ENCODE measurements around the gene CDK5R1.
"Not testable (repeated sequence)": the region's sequence is repeated elsewhere in the genome, so short reads cannot be mapped to it uniquely, and the experiment has no call there.

The CDK5R1 gene

DNA sequence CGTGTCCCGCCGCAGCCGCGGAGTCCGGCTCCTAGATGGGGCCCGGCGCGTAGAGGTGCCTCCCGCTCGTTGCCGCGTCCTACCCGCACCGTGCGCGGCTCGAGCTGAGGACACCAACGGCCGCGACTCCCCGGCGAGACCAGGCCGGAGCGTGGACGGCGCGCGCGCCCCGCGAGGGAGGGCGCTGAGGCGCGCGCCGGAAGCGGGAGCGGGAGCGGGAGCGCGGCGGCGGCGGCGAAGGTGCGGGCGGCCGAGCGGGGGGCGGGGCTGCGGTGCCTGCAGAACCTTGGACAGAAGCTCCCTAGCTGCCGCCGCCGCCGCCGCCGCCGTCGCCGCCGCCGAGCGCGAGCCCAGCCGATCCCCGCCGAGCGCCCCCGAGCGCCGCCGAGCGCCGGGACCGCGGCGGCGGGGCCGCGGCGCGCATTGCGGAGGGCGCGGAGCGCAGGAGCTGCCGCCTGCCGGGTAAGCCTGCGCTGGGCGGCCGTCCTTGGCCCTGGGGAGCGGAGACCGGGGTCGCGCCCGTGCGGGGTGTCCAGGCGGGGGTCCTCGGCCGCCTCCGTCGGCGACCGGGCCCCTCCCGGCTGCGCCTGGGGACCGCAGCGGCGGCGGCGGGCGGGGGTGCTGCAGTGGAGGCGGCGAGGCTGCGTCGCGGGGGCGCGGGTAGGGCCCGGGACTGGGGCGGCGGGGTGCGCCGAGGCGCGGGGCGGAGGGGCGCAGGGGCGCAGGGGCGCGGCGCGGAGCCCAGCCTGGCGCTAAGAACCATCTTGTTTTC, at the start of gene CDK5R1:
TSS of gene CDK5R1 (plus strand) at position 293 of the 772 bp plus-strand sequence. CDS start 628 bp downstream, outside the sequence.
- peak; percentile 75 for DNase-seq

DNA sequence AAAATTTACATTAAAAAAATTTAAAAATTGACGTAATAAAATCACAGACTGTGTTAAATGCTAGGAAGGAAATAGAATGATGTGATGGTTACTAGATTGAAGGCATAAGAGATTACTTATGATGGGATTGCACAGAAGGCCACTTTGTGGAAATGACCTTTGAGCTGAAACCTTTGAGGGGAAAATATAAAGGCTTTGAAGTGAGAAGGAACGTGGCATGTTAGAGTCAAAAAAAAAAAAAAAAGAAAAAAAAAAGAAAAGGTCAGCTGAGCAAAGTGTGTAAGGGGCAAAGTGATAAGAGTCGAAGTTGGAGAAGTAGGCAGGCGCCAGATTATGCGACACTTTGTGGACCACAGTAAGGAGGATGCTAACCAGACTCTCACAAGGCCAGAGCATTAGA, 46.1 kb upstream of the CDK5R1 start:
- no peak for DNase-seq

DNA sequence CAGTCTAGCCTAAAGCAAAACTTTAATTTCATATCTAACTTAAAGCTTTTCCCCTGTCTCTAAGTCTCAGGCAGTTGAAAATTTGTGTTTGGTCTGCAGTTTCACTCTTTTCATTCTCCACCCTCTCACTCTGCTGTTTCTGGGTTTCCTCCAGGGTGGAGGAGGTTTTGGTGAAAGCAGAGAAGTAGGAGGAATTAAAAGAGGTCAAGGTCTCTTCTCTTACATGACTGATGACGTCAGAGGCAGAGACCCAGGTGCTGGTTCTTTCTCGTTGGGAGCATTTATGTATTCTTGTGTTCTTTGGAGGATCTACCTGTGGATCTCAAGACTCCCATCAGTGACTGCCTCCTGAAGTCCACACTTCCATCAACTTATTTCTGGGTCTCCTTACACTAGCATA, 44.9 kb upstream of the CDK5R1 start:
- no peak for DNase-seq

DNA sequence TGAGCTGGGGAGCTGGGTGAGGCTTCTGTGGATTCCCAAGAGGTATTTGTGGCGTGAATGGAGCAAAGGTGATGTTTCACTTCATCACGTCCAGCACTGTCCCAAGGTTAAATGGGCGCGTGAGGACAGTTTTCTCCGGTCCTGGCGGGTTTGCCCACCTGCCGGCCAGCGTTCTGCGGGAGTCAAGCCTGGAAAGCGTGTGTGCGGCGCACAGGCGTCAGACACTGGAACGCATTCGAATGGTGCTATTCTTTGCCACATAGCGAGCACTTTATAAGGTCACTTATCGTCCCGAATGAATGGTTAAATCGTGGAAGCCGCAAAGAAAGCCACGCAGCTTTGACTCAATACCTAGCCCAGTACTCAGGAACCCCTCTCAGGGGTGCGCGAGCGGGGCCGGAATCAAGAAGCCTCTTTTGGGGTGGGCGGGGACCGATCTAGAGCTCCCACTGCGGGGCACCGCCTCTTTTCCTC, 42.9 kb upstream of the CDK5R1 start:
- DNase-seq = no peak

DNA sequence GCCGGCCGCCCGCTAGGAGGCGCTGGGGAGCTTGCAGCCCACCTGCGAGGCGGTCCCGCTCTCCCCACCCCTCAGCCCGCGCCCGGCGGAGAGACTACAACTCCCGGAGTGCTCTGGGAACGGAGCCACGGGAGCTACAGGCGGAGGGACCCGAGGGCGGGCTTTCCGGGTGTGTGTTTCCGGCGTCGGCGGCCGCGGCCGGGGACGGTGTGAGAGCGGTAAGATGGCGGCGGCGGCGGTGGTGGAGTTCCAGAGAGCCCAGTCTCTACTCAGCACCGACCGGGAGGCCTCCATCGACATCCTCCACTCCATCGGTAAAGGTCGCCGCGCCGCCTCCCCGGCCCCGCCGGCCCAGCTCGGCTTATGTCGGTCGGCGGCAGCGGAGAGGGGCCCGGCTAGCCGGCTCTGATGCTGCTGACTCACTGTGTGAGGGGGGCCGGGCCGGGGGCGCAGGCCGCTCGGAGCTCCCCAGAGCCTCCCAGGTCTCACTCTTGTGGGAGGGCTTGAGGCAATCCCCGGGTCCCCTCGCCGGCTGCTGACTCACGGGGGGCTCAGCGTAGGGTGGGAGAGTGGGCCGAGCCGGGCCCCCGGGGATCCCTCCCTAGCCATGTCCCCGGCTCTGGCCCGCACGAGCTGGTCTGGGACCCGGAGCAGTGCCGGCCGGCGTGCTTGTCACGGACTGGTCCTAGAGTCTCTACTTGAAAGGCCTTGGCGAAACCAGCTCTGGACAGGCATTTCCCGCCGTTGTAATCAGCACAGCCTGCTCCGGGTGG, 42.3 kb upstream of the CDK5R1 start, which contains the start of gene PSMD11:
TSS of gene PSMD11 (plus strand) at position 210 of the 773 bp plus-strand sequence. CDS start at position 224, 14 bp downstream.
- DNase-seq = peak; percentile 99

DNA sequence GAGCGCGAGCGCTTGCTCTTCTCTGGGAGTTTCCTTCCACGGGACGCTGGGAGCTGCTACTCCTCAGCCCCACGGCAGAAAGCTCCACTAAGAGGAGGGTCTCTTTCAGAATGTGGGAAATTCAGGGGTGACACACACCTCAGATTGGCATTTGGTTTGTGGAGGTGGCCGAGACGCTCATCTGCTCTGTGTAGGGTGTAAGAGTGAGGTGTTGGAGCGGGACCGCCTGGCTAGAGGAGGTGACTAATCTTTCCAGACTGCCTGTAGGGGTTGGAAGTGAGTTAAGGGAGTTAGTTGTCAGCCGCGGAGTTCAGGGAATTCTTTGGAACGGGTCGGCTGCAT, 41.7 kb upstream of the CDK5R1 start:
- DNase-seq = peak; percentile 38

DNA sequence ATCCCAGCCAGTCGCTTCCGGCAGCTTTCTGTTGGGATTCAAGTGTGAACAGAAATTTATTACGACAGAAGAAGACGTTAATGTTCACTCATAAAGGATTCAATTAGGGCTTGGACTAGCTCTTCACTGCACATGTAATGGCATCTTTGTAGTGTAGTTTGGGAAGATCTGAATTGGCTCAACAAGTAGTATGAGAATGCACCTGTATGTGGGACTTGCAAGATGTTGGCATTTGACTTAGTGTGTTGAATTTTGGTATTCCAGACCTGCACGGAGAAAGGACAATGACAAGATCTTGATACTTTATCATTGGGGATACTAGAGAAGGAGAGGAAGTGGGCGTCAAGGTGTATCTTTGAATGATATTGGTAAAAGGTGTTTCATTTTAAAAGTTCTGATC, 41.3 kb upstream of the CDK5R1 start:
- no peak for DNase-seq

DNA sequence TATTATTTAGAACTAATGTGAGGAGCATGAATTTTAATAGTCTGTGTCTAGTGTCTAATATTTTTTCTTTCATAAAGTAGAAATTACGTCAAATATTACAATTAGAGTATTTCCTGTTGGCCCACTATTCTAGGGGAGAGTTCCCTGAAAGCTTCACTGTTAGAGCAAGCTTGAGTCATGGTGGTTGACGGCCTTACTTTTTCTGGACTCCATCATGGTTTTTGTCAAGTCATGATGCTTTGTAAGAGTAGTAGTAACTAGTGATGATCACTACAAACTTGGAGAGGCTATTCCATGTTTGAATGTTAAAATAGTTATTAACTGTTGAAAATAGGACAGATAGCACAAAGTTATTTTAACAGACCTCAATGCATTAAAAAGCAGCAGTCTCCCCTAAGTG, 40.8 kb upstream of the CDK5R1 start:
- no peak for DNase-seq

DNA sequence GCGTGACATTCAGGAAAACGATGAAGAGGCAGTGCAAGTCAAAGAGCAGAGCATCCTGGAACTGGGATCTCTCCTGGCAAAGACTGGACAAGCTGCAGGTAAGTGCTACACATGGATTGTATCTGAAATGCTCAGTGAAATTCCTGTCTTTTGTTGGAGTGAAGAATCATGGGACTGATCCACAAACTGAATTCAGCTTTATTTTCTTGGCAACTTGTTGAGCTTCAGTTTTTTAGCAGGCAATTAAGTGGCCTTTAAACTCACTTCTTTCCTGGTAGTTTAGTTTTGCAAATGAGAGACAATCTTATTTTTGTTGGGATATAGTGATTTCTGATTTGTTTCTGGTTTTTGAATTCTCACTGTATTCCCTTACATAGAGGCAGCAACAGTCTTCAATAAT, 39.8 kb upstream of the CDK5R1 start:
- no peak for DNase-seq

DNA sequence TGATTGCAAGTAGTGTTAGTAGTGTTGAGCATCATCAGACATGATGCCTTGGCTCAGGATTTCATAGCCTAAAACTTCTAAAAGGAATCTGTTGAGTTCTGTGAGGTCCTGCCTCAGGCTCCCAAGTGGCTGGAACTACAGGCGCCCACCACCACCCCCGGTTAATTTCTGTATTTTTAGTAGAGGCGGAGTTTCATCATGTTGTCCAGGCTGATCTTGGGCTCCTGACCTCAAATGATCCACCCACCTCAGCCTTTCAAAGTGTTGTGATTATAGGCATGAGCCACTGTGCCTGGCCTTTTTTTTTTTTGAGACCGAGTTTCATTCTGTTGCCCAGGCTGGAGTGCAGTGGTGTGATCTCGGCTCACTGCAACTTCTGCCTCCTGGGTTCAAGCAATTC, 36.8 kb upstream of the CDK5R1 start:
- no peak for DNase-seq

DNA sequence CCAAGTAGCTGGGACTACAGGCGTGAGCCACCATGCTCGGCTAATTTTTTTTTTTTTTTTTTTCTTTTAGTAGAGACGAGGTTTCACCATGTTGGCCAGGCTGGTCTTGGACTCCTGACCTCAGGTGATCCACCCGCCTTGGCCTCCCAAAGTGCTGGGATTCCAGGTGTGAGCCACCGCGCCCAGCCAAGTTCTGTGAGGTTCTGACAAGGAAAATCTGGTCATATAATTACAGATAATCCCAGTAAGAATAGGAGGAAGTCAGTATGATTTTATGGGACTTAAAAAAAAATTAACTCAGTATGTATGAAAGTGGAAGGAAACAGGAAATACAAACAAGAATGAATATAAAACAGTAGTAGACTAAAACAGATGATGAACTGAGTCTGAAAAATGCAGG, 36.4 kb upstream of the CDK5R1 start:
- not testable (repeated sequence) for DNase-seq

DNA sequence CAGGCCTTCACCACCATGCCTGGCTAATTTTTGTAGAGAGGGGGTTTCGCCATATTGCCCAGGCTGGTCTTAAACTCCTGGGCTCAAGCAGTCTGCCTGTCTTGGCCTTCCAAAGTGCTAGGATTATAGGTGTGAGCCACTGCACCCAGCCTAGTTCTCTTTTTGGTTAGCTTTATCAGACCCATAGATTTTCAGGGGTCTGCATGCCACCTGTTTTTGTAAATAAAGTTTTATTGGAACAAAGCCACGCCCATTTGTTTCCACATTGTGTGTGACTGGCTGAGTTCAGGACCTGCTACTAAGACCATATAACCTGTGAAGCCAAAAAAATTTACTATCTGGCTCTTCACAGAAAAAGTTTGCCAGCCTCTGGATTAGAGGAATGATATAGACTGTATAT, 34.9 kb upstream of the CDK5R1 start:
- no peak for DNase-seq

DNA sequence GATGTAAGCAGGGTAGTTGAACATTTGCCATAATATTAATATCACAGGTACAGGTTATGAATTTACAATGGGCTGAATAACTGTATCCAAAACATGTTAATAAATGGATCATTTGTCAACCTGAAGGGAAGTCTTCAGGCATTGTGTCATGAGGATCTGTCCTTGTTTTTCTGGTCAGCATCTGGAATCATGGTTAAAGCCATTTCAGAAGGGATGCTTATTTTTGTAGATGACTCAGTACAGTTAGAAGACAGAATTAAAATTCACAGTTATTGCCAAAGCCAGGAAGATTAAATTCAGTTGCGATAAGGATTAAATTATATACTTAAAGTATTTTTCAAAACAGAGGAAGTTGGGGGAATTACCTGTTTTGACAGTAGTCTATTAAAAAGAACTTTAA, 34.5 kb upstream of the CDK5R1 start:
- no peak for DNase-seq

DNA sequence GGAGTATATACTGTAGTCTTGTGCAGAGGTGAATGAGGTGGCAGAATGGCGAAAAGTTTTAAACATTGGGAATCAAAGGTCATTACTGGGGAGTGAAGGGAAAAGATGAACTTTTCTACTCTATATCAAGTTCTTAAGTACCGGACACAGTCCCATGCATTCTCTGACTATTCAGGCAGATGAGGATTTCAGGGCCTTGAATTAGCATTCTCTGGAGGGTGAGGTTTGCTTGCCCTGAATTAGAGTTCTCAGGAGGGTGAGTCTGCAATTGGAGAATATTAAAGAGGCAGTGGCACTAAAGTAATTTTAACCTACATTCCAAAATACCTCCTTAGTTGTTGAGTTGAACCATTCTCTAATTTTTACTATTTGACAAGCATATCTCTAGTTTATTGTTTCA, 33.4 kb upstream of the CDK5R1 start:
- no peak for DNase-seq

DNA sequence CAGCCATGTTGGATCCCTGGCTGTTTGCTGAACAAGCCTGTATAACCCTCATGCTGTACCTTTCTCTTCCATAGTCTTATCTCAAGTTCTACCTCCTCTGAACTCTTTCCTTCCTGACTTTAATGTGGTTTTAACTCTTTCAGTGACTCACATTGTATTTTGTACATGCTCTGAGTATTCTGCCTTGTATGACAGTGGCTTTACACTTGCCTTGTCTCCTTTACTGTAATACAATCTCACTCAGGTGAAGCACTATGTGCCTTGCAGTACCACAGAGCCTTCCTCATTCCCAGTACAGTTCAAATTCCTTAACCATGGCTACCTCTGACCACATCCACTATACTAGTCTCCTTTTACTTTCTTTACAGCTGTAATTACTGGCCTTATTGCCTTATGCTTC, 28.4 kb upstream of the CDK5R1 start:
- no peak for DNase-seq

DNA sequence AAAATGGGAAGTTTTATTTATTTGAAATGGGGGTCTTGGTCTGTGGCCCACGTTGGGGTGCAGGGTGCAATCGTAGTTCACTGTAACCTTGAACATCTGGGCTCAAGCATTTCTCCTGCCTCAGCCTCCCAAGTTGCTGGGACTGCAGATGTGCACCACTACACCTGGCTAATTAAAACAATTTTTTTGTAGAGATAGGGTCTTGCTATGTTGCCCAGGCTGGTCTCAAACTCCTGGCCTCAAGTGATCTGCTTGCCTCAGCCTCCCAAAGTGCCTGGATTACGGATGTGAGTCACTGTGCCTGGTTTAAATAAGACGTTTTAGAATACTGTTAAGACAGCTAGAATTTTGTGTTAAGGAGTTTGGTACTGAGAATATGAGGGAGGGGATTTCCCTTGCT, 26.7 kb upstream of the CDK5R1 start:
- DNase-seq = no peak

DNA sequence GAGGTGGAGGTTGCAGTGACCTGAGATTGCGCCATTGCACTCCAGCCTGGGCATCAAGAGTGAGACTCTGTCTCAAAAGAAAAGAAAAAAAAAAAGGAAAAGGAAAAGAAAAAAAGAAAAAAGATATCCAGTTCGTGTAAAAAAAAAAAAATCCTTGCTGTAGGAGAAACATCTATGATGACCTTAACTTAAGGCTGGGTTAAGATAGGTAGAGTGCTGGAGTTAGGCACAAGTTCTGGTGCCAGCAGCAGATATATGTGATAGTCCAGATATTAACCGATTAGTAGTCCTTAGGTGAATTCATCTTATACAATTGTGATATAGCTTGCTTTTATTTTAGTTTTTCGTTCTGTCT, 25.3 kb upstream of the CDK5R1 start:
- DNase-seq = no peak

DNA sequence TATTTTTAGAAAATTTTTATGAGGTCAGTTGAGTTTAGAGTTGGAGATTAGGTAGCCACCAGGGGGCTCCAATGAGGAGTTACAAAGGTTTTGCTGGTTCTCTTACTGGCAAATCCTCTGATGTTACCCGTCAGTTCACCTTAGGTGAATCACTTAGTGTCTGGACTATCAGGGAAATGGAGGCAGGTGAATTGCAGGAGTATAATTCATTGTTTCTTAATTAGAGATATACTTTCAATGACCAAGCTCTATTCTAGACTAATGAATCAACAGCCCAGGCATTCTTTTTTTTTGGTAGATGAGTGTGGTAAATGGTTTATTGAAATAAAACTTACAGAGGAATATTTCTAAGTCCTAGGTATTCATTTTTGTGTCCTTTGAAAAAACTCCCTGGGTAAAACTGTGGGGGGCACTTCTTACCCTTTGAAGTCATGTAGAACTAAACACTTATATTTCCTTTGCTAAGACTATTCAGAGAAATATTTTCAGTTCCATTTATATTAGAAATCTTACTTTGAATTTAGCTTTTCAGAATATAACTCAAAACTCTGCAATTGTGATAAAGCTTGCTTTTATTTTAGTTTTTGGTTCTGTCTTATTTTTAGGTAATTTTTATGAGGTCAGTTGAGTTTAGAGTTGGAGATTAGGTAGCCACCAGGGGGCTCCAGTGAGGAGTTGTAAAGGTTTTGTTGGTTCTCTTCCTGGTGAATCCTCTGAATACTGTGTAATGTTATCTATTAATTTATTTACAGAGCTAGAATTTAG, 24.8 kb upstream of the CDK5R1 start:
- peak; percentile 67 for DNase-seq

DNA sequence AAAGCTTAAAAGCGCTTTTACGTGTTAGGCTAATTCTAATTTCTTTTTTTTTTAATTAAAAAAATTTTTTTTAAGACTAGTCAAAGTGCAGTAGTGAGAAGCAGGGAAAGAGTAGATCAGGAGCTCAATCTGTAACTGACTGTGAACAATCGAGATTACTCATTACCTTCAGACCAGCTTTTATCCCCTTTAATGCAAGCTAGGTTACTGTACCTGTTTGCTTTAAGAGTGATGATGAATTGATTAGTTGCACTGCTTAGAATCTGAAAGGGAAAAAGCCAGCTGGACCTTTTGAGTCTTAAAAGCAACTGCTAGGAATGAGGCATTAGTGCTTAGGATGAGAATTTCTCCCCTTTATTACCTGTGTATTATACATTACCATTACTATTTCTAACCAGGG, 23.5 kb upstream of the CDK5R1 start:
- DNase-seq = no peak

DNA sequence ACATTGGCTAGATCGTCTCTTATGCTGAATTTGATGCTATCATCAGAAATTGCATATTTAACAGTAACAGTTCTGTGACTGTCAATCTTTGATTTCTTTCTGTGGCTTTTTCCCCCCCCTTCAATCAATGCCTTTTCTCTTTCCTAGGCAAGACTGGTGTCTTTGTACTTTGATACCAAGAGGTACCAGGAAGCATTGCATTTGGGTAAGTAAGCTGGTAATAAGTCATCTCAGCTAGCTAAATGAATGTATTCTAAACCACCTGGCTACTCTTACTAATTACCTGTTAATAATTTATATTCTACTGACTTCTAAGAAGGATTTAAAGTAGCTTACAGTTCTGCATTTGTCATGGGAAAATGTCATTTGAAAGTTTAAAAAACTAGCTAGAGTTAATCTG, 22.4 kb upstream of the CDK5R1 start:
- no peak for DNase-seq

DNA sequence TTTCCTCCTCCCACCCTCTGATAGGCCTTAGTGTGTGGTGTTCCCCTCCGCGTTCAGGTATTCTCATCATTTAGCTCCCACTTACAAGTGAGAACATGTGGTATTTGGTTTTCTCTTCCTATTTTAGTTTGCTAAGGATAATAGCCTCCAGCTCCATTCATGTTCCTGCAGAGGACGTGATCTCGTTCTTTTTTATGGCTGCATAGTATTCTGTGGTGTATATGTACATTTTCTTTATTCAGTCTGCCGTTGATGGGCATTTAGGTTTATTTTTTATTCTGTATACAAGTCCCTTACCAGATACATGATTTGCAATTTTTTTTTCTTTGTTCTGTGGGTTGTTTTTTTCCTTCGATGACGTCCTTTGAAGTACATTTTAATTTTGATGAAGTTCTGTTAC, 18.8 kb upstream of the CDK5R1 start:
- DNase-seq = no peak

DNA sequence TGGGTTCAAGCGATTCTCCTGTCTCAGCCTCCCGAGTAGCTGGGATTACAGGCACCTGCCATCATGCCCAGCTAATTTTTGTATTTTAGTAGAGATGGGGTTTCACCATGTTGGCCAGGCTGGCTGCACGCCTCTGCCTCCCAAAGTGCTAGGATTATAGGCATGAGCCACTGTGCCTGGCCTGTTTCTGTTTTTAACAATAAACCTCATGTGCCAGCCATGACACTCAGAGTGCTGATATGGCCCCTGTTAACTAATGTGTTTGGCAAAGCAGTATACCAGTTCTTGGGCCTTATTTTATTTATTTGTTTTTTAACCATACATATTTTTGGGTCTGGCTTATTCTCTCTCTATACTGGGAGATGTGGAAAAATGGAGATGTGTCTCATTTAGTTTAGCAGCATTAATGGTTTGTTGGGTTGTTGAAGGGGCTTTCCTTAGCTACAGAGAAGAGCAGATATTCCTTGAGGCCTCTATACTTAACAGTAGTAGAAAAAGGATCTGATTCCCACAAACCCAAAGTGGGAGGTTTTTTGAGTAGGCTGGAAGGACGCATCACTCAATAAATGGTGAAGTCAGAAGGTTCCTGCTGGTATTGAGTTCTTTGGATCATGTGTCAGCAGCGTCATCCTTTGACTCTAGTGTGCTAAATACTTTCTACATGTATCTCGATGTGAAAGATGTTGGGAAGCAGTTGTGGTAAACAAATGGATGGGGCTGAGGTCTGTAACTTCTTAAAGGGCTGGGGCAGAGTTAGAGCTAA, 16.2 kb upstream of the CDK5R1 start:
- no peak for DNase-seq

DNA sequence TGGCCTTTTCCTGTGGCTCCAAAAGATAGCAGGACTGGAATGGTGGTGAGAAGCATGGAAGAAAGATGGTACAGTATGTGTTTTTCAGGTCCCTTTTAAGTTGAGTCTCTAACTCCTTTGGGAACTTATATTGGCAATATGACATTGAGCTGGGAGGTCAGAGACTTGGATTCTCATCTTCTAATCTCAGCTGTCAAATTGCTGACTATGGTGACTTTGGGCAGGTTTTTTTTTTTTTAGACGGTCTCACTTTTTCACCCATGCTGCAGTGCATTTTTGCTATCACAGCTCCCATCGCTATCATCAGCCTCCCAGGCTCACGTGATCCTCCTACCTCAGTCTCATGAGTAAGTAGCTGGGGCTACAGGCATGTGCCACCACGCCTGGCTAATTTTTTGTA, 15.1 kb upstream of the CDK5R1 start:
- DNase-seq = no peak

Measured in stimulated activated CD4-positive, alpha-beta T cell treated with anti-CD3 and anti-CD28 coated beads, Interleukin-4, amount 100 ng/mL, for 1 hour (primary cell).